Measurements from ENCODE around the gene NQO1.

NQO1 gene

GRCh38 chr16:69754469-69755310 is 28.3 kb upstream of the NQO1 start, which contains the start of gene NOB1:
Gene NOB1, minus strand, starts transcription at chr16:69754926. Its CDS starts 16 bp downstream, at chr16:69754910.
- TF ChIP-seq CTCF (IDR thresholded peaks at IDR 0.05) = peak; percentile 95
- peak; percentile 95 for DNase-seq (ENCODE audit: low spot score)
- H3K27ac ChIP-seq = peak within 1 kb of the TSS in 1 of 2 donors; percentile 75
- peak within 1 kb of the TSS; percentile 90 for H3K4me3 ChIP-seq

- Histone ChIP-seq H3K27ac (peak overlapping the region in 1 of 2 donors; percentile 75), H3K4me3 (peak overlapping the region; percentile 90)
- no peak for TF ChIP-seq CTCF (IDR thresholded peaks at IDR 0.05)
- DNase-seq (ENCODE audit: low spot score) = no peak
Observed at GRCh38 chr16:69754143-69754468, 27.7 kb upstream of the NQO1 start.

- no peak for TF ChIP-seq CTCF (IDR thresholded peaks at IDR 0.05)
- Histone ChIP-seq H3K27ac (no peak overlapping the region), H3K4me3 (no peak overlapping the region)
- DNase-seq (ENCODE audit: low spot score) = no peak
Observed at GRCh38 chr16:69748694-69749345, 22.5 kb upstream of the NQO1 start.

GRCh38 chr16:69747115-69747514 is 20.8 kb upstream of the NQO1 start:
- TF ChIP-seq CTCF (IDR thresholded peaks at IDR 0.05) = no peak
- DNase-seq (ENCODE audit: low spot score) = no peak
- H3K4me3 ChIP-seq = no peak overlapping the region
- no peak overlapping the region for H3K27ac ChIP-seq

- TF ChIP-seq CTCF (IDR thresholded peaks at IDR 0.05) = no peak
Observed at GRCh38 chr16:69745959-69746358, 19.6 kb upstream of the NQO1 start.

GRCh38 chr16:69745232-69745612 is 18.9 kb upstream of the NQO1 start:
- H3K27ac ChIP-seq = no peak overlapping the region
- TF ChIP-seq CTCF (IDR thresholded peaks at IDR 0.05) = no peak
- no peak overlapping the region for H3K4me3 ChIP-seq
- no peak for DNase-seq (ENCODE audit: low spot score)

More at GRCh38 chr16:69745959-69746358, 19.6 kb upstream of the NQO1 start:
- DNase-seq (ENCODE audit: low spot score) = no peak
- H3K27ac ChIP-seq = no peak overlapping the region
- no peak overlapping the region for H3K4me3 ChIP-seq
